ENCODE data around the gene ARHGAP26.
"Not testable (repeated sequence)": the region's sequence is repeated elsewhere in the genome, so short reads cannot be mapped to it uniquely, and the experiment has no call there.

ARHGAP26 gene

GRCh38 chr5:142911775-142912174 lies 141.6 kb downstream of the ARHGAP26 start:
- DNase-seq = no peak

GRCh38 chr5:142913728-142914338 lies 143.7 kb downstream of the ARHGAP26 start:
- DNase-seq = no peak

DNA sequence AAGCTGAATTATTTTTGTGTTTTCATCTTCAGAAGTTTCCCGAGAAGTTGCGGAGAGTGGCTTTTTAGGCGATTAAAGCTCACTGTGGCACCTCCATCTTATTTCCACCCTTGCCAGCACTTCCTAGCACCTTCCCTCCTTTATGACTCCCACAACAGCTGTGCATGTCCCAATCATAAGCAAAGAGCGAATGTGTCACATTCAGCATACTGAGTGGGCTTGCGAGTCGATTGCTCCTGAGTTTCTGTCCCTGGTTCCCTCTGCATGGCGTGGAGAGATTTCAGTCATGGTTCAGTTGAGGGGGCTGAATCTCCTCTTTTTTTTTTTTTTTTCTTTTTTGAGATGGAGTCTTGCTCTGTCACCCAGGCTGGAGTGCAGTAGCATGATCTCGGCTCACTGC lies 144.9 kb downstream of the ARHGAP26 start:
- no peak for DNase-seq

DNA sequence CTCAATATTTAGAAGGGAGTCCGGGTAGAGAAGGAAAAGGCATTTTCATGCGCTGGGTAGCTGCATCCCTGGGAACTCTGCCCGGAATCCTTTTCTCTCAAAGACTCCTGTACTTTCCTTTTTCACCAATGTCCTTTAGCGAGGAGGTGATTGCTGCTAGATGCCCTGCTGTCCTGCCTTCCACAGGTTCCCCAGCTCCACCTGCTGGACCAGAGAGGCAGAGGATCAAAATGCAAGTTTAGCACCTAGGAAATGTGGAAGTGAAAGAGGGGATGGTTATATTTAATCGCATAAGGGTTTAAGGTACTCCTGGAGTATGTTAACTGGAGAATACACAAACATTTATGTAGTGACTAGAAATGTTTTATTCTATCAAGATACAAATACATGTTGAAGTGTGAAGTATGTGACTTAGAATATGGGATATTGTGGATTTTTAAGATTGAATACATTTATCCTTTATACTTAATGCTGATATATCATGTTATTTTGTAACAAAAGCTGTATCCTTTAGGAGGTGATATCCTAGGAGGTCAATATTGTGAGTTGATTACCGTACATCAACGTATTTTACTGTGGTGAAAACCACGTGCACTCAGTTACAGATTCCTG lies 145.7 kb downstream of the ARHGAP26 start:
- DNase-seq = peak in 1 of 5 donors; percentile 15

- DNase-seq = no peak
These were observed 148.9 kb downstream of the ARHGAP26 start for GRCh38 chr5:142918959-142919635.

GRCh38 chr5:142920849-142921612 lies 150.9 kb downstream of the ARHGAP26 start:
- DNase-seq = no peak

DNA sequence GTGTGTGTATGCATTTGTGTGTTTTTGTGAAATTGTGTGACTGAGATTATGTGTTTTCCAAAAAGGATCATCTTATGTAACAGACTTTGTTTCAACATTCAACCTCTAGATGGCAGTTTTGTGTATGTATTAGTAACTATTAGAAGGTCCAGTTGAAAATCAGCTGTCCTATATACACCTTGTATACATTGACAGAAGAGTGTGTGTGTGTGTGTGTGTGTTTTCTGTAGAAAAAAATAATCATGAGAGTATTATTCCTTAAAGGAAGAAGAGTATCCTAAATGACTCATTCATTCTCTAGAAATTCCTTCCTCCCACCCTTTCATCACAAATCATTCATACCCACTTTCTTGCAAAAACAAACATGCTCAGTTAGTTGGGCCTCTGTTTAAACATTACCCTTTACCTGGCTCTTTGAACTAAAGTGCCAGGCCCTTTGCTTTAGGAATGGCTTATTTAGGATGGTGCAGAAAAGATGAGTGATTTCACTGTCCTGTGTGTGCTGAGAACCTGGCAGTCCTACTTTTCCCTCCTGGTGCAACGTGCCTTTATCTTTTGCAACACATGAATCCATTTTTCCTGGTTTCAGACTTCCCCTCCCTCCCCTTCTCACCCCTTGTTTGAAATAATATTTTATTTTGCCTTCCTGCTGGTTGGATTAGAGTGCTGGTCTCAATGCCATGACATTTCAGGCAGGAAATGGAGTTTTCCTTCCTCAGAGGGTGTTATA lies 152.2 kb downstream of the ARHGAP26 start:
- DNase-seq = peak in 1 of 5 donors; percentile 33

DNA sequence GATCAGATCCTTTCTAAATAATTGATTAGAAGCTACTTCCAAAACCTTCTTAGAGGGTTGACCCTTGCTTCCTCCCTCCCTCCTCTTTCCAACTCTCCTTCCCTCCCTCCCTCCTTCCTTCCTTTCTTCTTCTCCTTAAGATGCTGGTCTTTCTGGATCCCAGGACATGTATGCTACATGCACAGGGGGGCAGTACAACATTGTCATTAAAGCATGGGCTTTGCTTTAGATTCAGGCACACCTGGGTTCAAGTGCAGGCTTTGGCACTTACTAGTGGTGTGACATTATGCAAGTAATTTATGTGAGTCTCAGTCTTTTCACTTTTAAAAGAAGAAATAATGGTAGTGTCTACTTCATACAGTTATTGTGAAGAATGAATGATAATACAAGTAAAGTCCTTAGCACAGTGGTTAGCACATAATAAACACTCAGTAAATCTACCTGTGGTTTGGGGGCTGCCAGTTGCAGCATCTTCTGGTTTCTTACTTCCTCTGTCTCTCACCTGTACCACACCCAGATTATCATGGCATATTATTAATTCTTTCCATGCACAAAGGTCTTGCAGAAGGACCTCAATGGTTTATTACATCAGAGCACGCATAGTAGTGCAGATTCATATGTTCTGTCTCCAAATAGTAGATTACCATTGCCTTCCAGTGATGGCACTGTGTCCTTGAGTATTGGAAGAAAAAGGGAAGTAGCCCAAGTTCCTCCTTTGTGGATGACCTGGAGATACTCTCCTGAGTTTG lies 154.1 kb downstream of the ARHGAP26 start:
- DNase-seq = peak in 1 of 5 donors; percentile 45

- DNase-seq = no peak
These were observed 155.6 kb downstream of the ARHGAP26 start for GRCh38 chr5:142925795-142926194.

DNA sequence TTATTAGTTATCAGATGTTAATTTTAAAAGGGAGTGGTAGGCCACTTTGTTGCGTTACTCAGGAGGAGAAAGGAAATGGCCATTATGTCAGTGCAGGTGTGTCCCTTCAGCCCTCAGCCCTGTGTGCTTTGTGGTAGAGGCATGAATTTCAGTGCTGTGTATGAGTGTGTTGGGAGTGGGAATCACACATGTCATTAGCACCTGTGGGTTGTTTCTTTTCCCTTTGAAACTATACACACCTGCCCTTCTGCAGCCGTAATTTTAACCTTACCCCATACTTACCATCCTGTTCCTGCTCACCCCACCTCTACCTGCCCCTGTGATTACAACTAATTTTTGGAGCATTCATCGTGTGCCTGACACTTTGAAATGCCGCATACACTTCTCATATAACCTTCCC lies 156.4 kb downstream of the ARHGAP26 start:
- no peak for DNase-seq

- not testable (repeated sequence) for DNase-seq
These were observed 158.8 kb downstream of the ARHGAP26 start for GRCh38 chr5:142928999-142929398.

GRCh38 chr5:142929587-142929986 lies 159.4 kb downstream of the ARHGAP26 start:
- peak in 1 of 5 donors; percentile 10 for DNase-seq

DNA sequence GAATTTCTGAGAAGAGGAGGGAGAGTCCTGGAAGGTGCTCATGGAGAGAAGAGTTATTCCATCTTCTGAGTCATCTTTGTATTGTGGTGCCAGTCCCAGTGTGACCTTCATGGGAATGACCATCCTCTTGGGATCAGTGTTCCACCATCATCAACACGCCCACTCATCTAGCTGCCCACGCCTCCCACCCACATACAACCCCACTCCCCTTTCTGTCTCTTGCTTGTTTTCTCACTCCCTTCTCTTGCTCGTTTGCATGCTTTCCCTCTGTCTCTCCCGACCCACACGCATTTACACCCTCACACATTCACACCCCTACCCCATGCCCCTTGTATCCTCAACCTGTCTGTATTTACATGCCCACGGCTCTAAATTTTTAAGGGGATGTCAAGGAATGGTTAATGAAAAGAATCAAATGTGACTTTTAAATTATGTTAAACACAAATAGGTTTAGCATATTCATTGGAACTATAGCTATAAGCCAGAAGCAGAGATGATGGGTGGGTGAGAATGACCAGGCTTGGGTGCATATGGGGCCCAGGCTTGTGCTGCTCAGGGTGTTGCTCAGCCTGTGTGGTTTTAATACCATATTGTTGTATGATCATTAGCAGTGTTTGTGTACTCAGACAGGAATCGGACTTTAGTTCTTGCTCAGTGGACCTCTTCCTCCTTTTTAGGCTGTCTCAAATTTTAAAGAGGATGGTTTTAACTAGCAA lies 160.4 kb downstream of the ARHGAP26 start:
- no peak for DNase-seq

GRCh38 chr5:142931896-142932686 lies 161.9 kb downstream of the ARHGAP26 start:
- no peak for DNase-seq

DNA sequence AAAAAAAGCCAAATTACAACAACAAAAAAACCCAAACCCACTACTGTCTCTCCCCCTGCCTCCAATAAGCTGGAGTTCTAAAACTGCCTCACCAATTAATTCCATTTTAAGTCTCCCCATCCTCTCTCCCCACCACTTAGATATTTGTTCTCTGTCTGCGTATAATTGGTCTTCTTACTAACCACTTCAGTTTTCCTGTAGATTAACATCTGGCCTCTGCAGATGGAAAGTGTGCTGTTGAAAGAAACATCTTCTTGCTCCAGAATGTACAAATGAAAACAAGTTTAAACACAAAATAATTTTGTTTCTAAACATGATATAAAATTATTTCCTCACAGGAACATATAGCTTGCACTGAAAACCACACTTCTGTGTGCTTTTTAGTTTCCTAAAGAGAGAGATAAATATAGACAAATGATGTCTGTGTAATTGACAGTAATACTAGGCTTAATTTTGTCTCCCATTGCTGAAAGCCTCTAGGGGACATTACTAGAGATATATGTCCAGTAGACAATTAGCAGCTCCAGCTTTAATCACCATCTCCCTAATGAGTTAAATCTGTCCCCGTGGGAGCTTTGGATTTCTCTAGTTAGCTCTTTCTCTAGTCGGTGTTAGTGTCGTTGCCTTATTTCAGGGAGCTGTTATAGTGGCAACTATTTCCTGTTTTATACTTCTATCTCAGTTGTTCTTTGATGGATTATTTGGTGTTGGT lies 164.0 kb downstream of the ARHGAP26 start:
- no peak for DNase-seq

DNA sequence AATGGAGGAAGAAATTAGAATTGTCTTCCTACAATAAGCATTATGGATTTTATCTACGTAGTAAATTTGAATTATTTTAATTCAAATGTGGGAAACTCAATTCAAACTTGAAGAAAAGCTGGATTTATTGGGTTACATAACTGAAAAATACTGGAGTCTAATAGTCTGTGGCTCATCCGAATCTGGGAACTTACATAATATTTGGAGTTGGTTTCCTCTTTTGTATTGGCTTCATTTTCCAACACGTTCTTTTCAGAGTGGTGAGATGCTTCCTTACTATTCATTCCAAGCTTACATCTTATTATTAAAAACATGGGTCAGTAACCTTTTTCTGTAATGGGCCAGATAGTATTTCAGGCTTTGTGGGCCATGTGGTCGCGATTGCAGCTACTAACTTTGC lies 164.8 kb downstream of the ARHGAP26 start:
- no peak for DNase-seq

DNA sequence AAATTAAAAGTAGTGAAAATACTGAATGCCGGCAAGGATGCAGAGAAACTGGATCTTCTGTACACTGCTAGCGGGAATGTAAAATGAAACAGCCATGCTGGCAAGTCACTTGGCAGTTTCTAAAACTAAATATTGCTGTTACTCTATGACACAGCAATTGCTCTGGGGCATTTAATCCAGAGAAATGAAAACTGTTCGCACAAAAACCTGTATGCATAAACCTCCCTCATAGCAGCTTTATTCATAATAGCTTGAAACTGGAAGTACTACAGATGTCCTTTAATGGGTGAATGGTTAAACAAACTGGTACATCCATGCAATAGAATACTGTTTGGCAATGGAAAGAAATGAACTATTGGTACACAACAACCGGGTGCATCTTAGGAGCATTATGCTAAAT lies 167.2 kb downstream of the ARHGAP26 start:
- no peak for DNase-seq

DNA sequence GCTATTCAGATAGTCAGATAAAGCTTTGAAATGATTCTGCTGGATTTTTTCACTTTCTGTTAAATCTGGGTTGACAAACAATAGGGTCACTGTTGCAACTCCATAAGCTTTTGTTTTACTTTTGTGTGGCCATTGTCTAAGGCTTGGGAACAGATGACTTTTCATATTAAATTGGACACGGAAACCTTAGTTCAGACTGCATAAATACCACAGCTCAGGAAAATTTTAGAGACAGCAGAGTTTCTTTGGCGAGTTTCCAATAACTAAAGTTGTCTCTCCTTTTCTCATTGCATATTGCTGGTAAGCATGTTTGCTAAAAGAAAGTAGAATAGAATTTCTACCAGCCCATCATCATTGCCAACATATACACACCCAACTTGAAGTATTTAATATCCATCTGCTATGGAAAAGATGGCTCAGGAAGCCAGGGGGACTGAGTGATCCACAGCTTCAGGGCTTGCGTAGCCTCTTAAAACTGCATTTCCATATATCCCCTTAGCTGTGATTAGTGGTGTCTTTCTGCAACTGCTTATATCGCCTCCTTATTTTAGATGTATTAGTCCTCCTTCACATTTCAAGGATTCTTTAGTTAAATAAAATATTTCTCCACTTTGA lies 168.2 kb downstream of the ARHGAP26 start:
- DNase-seq = no peak

DNA sequence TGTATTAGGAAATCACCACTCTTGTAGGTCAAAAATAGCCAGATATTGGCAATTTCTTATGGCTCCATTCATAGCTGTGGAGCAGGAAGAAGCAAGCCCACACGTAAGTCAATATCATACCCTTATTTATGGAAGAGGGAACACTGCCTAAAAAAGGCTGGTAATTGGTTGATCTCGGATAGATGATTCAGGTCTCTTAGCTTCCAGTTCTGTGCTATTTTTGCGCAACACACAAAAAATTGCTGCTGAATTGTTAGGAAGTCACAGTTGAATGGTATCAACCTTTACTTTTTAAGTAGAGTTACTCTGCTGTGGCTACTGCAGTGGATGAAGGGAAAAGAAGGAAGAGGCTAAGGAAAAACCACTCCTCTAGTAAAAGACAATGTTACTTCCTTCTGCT lies 168.8 kb downstream of the ARHGAP26 start:
- no peak for DNase-seq

Measured in T-helper 1 cell (primary cell).